Thyroid gland (tissue), 4 donors: Measurements from ENCODE around the gene BMPR2. TPM values are rescaled to one million over a fixed set of nuclear protein-coding genes. Genes with fewer than 3 reads are reported as not detected.

Experiments used
- DNase-seq, 2 donors: peaks; one replicate each; pipeline ENCODE4 v3.0.0-alpha.2; 2019
- H3K27ac ChIP-seq, 3 donors: fragments of 200-600 bp; sonication (generic); 1 replicate in 2 of 3; 2 replicates in 1 of 3; pipeline ENCODE4 v1.5.1; 2016 to 2019; ENCODE audit warnings: mild to moderate bottlenecking in 1 of 3, moderate library complexity in 1 of 3
- H3K27me3 ChIP-seq: fragments of 200-600 bp; sonication (generic); one replicate; pipeline ENCODE4 v1.5.1; 2019
- H3K36me3 ChIP-seq, 2 donors: fragments of 200-600 bp; sonication (generic); one replicate each; pipeline ENCODE4 v1.5.1; 2016 to 2019
- H3K4me1 ChIP-seq, 2 donors: fragments of 200-600 bp; sonication (generic); one replicate each; pipeline ENCODE4 v1.5.1; 2017 to 2019
- H3K4me3 ChIP-seq, 3 donors: fragments of 200-600 bp; sonication (generic); replicated peaks in 1 of 3; 1 replicate in 2 of 3; 2 replicates in 1 of 3; pipeline ENCODE4 v1.5.1; 2016; ENCODE audit warnings: mild to moderate bottlenecking in 1 of 3
- H3K9me3 ChIP-seq: fragments of 200-600 bp; sonication (generic); one replicate; pipeline ENCODE4 v1.5.1; 2017
- CTCF ChIP-seq, 6 experiments: fragments of 200-600 bp in 3 of 6; fragments of 450-650 bp in 3 of 6; sonication (generic) in 3 of 6; IDR thresholded peaks; one replicate each; pipeline ENCODE4 v1.5.1; 2016 to 2019; ENCODE audit warnings: antibody characterized with exemption in 6 of 6, mild to moderate bottlenecking in 2 of 6, inconsistent platforms in 1 of 6, moderate library complexity in 1 of 6
- POLR2A ChIP-seq, 2 donors: fragments of 450-650 bp; IDR thresholded peaks; one replicate each; pipeline ENCODE4 v1.6.1; 2017; ENCODE audit warnings: antibody characterized with exemption in 2 of 2, mild to moderate bottlenecking in 2 of 2, moderate library complexity in 1 of 2
- WGBS, 2 donors: methylation state at CpG; one replicate each; pipeline ENCODE4 v1.1.5; 2017; 5-methylcytosine and 5-hydroxymethylcytosine counted together
- intact Hi-C: fragments of 100-400 bp; cut with DNase I; formaldehyde crosslinking; loops from one replicate; pipeline ENCODE4 v1.15.1; 2023
- total RNA-seq, 4 donors: library from RNA; depleted of rRNA; stranded (reverse); fragments of >200 nt; gene quantifications; one replicate each; pipeline ENCODE4 v1.2.3, GENCODE V29; 2016

Gene BMPR2
- total RNA-seq, 4 donors from 2014 or later, result 50.1 to 67.0 (median 56.3) TPM

GRCh38 chr2:202479090-202479489, 103.0 kb downstream of the BMPR2 start:
- peaks cover 0 to 3% of the 10 kb centered on the region in 2 donors for H3K4me1 ChIP-seq
- H3K9me3 ChIP-seq, result no peaks in the 10 kb centered on the region
- 25 to 52% methylated on average over 1 of the region's 1 CpG for WGBS, 2 donors
- no peak for DNase-seq
- intact Hi-C loops, result no loop called here
- H3K27ac ChIP-seq, result no peak overlapping the region
- no peaks in the 10 kb centered on the region for H3K36me3 ChIP-seq
- TF ChIP-seq CTCF (IDR thresholded peaks at IDR 0.05), result no peak
- H3K27me3 ChIP-seq, result no peaks in the 10 kb centered on the region
- no peak overlapping the region for H3K4me3 ChIP-seq

GRCh38 chr2:202479610-202480009, 103.5 kb downstream of the BMPR2 start:
- Histone ChIP-seq H3K27me3 (no peaks in the 10 kb centered on the region), H3K4me3 (no peak overlapping the region), H3K36me3 (no peaks in the 10 kb centered on the region), H3K4me1 (peaks cover 0 to 3% of the 10 kb centered on the region in 2 donors), H3K9me3 (no peaks in the 10 kb centered on the region), H3K27ac (no peak overlapping the region)
- DNase-seq, result no peak
- no peak for TF ChIP-seq POLR2A (IDR thresholded peaks at IDR 0.05)
- TF ChIP-seq CTCF (IDR thresholded peaks at IDR 0.05), result no peak
- WGBS, 2 donors, result 82 to 89% methylated on average over 1 of the region's 1 CpG
- intact Hi-C loops, result no loop called here

GRCh38 chr2:202486351-202486750, 110.2 kb downstream of the BMPR2 start:
- intact Hi-C loops, result no loop called here
- 76 to 81% methylated on average over 8 of the region's 8 CpGs for WGBS, 2 donors
- H3K27me3 ChIP-seq, result no peaks in the 10 kb centered on the region

GRCh38 chr2:202488671-202489070, 112.5 kb downstream of the BMPR2 start:
- 95 to 99% methylated on average over 3 of the region's 3 CpGs for WGBS, 2 donors
- TF ChIP-seq POLR2A (IDR thresholded peaks at IDR 0.05) (no peak), CTCF (IDR thresholded peaks at IDR 0.05) (no peak)
- H3K27me3 ChIP-seq, result no peaks in the 10 kb centered on the region
- no peak for DNase-seq
- H3K4me3 ChIP-seq, result no peak overlapping the region
- peaks cover 0 to 2% of the 10 kb centered on the region in 2 donors for H3K4me1 ChIP-seq
- no peak overlapping the region for H3K27ac ChIP-seq
- H3K9me3 ChIP-seq, result no peaks in the 10 kb centered on the region
- intact Hi-C loops, result no loop called here
- no peaks in the 10 kb centered on the region for H3K36me3 ChIP-seq

More at GRCh38 chr2:202486351-202486750, 110.2 kb downstream of the BMPR2 start:
- Histone ChIP-seq H3K4me1 (no peaks in the 10 kb centered on the region), H3K9me3 (no peaks in the 10 kb centered on the region), H3K27ac (no peak overlapping the region), H3K4me3 (no peak overlapping the region), H3K36me3 (no peaks in the 10 kb centered on the region)
- no peak for TF ChIP-seq CTCF (IDR thresholded peaks at IDR 0.05)
- TF ChIP-seq POLR2A (IDR thresholded peaks at IDR 0.05), result no peak
- peak; percentile 59 to 70 for DNase-seq

- H3K4me3 ChIP-seq, result no peak overlapping the region
- no peak for DNase-seq
- TF ChIP-seq POLR2A (IDR thresholded peaks at IDR 0.05) (no peak), CTCF (IDR thresholded peaks at IDR 0.05) (no peak)
- no peaks in the 10 kb centered on the region for H3K36me3 ChIP-seq
- no peaks in the 10 kb centered on the region for H3K27me3 ChIP-seq
- intact Hi-C loops, result no loop called here
- H3K9me3 ChIP-seq, result no peaks in the 10 kb centered on the region
- peaks cover 0 to 7% of the 10 kb centered on the region in 2 donors for H3K4me1 ChIP-seq
- H3K27ac ChIP-seq, result no peak overlapping the region
These were observed 114.4 kb downstream of the BMPR2 start for GRCh38 chr2:202490479-202490878.
